Activated naive CD4-positive, alpha-beta T cell treated with Interleukin-2 at 50 U/mL for 16 hours (primary cell): Measurements from ENCODE around the gene ENTHD1.

Experiments used
- DNase-seq: peaks from one replicate; pipeline ENCODE4 v3.0.0-alpha.2; 2020

Gene ENTHD1

GRCh38 chr22:39729141-39729934 lies 164.2 kb downstream of the ENTHD1 start:
- no peak for DNase-seq

DNA sequence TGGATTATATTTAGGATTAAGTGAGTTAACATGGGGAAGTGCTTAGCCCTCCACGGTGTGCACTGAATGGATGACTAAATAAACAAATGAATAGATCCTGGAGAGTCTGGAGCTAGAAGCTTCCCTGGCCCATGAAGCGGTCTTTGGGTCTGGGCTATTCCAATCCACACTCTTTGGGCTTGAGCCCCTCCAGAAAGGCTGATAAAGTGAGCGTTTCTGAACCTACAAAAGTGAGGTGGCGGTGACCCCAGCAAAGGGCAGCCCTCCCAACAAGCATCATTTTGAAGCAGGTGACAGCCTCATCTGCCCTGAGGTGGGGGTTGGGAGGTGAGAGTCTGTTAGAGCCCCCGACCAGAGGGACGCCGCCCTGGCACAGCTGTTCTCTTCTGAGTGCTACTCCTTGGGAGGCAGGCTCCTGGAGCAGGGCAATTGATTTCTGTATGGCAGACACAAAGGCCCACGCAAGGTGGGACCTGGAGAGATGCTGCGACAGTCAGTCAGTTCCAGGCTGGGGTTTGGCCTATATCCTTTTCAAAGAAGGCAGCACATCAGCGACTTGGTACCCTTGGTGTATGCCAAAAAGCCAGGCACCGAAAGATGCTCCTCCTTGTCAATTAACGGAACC lies 165.2 kb downstream of the ENTHD1 start:
- DNase-seq, result no peak

DNA sequence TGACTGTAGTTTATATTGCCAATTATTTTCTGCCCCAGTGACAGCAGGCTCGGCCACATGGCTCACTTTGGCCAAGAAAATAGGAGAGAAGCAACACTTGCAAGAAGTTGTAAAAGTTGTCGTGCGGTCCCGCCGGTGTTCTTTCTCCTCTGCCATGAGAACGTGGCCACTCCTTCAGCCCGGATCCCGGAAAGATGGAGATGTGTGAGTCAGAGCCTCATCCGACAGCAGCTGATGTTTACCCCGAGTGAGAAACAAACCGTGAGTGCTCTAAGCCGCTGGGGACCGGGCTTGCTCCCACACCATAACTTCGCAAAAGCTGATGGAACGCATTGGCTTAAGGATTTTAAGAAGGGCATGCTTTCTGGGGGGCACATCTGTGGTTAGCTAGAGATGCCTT lies 166.0 kb downstream of the ENTHD1 start:
- no peak for DNase-seq

GRCh38 chr22:39725351-39726035 lies 168.1 kb downstream of the ENTHD1 start:
- DNase-seq, result no peak

DNA sequence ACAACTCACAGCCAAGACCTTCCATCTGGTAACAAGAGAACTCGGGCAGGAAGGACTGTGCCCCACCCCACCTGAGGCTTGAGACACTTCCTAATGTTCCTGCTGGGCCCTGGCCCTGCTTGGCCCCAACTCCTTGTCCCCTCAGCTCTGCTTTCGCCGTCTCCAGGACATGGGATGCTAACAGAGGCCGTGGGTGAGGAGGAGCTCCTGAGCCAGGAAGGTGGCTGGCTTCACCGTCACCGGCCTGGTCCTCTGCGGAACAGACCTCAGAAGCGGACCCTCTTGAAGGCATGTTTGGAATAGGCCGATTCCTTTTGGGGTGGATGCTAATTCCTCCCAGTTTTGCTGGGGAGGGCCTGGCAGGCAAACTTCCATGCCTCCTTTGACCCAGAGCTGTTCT lies 168.7 kb downstream of the ENTHD1 start:
- DNase-seq, result no peak

DNA sequence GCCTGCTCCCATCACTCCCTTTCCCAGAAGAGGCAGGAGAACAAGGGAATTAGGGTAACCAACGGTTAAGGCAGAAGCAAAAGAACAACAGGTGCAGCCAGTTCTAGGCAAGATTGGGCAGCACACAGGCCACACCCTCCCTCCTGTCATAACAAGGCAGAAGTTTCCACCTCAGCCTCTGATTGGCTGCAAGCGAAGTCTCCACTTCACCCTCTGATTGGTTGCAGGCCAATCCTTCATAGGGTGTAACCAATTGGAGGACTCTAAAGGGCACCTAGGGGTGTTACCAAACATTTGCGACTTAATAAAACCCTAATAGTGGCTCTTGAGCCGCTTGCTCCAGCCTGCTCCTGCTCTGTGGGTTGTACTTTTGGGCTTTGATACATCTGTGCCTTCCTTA lies 169.2 kb downstream of the ENTHD1 start:
- no peak for DNase-seq

DNA sequence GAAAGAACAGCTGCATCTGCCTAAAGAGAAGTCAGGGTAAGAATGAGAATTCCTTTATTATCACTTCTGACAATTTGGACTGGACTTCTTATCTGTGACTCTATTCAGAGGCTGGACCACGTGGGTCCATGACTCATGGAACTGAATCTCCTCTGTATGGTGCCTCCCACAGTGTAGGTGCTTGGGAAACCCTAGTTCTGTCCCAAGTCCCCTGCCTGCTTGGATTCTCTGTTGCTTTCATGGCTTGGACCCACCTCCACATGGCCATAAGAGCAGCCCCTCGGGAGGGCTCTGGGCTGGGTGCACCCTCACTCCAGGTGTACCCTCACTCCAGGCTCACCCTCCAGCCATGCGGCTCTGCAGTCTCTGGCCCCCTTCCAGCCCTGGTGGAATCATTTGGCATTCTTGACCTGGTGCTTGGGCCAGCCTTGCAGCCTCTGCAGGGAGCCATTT lies 169.6 kb downstream of the ENTHD1 start:
- no peak for DNase-seq

- DNase-seq, result no peak
Measured at GRCh38 chr22:39723463-39723862, 170.1 kb downstream of the ENTHD1 start.

- DNase-seq, result no peak
Measured at GRCh38 chr22:39722501-39722900, 171.1 kb downstream of the ENTHD1 start.

- no peak for DNase-seq
Measured at GRCh38 chr22:39722032-39722325, 171.6 kb downstream of the ENTHD1 start.

DNA sequence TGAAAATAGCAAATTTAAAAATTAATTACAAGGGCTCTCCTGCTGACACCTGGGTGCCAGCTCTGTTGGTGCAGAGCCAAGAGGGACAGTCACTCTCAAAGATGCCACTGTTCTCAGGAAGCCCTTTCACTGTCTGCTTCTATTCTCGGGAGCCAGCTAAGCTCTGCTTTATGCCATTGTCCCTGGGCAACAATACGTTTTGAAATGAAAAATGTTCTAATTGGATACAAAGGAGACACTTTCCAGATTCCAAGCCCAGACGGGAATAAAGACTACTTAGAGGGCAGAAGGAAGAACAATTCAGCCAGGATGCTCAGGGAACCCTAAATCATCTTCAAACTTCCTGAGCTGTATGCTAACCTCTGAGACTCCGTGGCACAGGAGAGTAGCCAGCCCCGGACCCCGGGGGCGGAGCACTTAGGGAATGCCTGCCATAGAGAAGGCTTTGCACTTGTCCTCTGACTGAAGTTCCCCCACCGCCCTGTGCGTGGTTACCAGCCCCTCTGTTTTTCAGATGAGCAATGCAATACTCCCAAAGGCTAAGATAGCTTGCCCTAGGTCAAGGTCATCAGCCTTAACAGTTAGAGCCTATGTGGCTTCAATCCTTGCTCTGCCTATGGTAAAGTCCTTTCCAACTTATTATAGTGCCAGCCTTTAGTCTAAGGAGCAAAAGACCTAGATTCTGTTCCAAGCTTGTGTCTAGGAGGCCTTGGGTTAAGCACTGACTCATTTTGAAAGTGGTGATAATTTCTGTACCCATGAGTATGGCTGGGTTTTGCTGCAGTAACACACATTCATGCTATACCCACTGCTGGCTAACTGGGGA lies 172.1 kb downstream of the ENTHD1 start:
- DNase-seq, result no peak

DNA sequence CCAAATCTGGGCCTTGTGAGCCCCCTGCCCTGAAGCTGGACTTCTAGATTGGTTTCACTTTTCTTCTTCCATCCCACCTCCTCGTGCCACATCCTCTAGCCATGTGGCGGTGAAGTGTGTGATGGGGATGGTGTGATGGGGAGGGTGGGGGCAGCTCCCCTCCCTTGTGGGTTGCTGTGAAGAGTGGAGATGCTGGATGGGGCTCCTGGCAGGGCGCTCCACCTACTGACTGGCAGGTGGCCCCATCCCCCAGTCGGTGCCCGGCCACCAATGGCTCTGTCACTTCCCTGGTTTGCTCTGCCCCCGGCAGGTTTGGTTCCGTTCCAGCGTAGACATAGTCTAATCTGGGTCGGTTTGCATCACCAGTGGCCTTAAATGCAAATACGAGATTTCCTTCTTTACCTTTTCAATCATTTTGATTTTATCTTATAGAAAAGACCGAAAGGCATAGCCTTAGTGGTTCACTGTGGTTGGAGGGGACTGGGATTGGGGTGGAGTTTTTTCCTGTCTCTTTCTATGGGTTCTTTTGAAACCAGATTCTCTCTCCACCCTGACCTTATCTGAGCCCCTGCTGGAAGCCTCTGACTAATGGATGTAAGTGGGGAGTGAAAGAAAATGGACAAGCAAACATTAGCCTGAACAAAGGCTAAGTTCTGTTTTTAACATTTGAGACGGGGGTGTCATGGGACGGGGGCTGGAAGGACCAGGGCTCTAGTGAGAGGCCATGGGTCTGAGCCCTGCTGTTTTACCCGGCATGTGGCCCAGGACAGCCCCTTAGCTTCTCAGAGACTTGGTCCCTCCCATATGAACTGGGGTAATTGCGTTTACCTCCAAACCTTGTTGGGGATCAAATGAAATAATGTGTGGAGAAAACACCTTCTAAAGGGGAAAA lies 173.8 kb downstream of the ENTHD1 start:
- no peak for DNase-seq

DNA sequence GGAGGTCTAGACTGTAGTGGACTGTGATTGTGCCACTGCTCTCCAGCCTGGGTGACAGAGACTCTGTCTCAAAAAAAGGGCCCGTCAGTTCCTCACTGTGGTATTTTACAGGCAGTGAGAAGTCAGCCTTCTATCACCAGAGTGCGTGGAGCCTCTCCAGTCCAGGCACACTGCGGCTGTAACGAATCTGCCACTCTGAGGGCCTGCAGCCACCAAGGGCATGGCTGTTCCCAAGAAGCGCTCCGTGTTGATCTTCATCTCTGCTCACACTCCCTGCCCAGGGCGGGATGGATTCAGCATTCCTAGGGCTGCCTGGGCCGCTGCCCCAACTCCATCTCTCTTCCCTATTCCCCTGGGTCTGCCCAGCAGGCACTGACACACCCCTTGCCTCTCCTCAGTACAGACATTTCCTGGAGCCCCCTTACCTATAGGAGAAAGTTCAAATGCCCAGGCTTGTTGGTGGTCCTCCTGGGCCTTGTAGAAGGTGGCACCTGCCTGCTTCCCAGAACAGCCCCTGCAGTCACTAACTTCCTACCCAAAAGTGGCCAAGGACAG lies 174.6 kb downstream of the ENTHD1 start:
- DNase-seq, result no peak

GRCh38 chr22:39718206-39718605 lies 175.4 kb downstream of the ENTHD1 start:
- no peak for DNase-seq

GRCh38 chr22:39717099-39717498 lies 176.5 kb downstream of the ENTHD1 start:
- DNase-seq, result no peak

GRCh38 chr22:39716534-39716933 lies 177.0 kb downstream of the ENTHD1 start:
- DNase-seq, result no peak

DNA sequence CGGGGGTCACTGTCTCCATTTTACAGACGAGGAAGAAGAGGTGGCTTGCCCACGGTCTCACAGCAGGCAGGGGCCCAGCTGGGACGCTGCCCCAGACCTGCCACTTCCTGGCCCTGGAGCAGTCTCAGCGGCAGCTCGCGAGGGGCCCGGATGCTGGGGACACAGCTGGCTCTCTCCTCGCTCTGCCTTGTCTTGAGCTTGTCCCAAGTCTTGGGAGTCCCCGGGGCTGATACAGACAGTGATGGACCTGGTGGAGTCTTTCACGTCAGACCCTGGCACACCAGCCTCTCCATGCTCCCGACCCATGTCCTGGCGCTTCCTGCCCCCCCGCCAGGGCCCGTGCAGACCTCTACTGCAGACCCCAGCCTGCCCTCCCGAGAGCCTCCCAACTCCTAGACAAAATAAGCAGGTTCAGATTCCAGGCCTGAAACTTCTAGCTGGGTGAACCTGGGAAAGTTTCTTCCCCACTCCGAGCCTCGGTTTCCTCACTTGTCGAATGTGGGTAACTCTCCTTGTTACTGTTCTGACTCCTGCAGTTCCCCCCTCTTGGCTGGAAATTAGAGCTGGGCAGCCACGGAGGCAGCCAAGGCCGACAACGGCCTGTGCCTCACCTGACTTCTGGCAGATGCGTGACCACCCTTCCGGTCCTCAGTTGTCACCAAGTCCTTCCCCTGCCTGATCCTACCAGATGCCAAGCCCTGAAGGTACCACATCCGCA lies 177.6 kb downstream of the ENTHD1 start:
- DNase-seq, result no peak

DNA sequence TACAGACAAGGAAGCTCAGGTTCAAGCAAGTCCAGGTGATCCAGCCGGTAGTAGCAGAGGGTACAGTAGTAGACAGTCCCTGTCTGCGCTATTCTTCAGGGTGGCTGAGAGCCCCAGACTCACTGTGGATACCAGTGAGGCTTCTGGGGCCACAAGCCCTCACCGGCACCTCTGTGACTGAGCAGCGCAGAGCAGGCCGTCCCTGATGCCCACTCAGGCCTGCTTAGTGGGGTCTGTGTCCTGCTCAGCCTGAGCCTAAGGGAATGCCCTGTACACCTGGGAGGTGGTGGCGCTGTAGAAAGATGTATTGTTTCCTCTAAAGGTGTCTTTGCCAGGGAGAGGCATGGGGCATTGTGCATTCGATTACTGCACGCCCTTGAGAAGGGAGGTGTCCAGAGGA lies 179.2 kb downstream of the ENTHD1 start:
- no peak for DNase-seq

- no peak for DNase-seq
Measured at GRCh38 chr22:39713799-39714290, 179.7 kb downstream of the ENTHD1 start.

DNA sequence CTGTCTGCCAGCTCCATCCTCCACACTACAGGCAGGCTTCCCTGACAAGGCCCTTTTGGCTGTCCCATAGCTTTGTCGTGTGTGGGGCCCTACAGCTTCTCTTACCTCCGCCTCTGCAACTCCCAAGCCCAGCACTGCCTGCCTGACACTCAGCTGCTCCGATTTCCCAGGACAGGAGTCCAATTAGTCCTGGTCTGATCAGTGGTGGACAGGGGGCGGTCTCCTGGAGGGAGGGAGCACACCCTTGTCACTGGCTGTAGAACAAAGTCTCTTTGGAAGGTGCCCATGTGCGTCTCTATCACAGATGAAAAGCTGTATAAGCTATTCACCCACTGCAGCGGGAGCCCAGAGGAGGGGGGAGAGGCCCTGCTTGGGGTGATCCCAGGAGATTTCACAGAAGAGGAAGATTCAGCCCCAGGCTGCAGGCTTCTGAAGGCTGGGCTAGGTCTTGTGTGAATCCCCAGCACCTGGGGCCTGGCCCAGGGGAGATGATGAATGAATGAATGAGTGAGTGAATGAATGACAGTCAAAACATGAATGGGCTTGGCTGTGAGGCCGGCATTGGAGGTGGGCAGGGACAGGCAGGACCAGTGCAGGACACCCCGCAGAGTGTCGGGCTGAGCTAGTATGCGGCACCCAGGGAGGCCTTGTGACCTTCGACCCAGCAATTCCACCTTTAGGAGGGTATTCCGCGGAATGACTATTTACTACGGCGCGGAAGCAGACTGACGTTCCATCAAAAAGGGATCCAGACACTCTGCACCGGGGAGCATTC lies 180.6 kb downstream of the ENTHD1 start:
- DNase-seq, result no peak
